Effector memory CD4-positive, alpha-beta T cell (primary cell): Measurements from ENCODE around the gene LYRM4.

ENCODE experiments used
- DNase-seq, 3 donors: peaks; one replicate each; pipeline ENCODE4 v3.0.0-alpha.2; 2020
- H3K27ac ChIP-seq: 2 replicates; pipeline ENCODE4 v1.7.0; 2013; ENCODE audit warnings: mild to moderate bottlenecking, low read length, moderate library complexity; ENCODE audit not compliant: insufficient read depth, poor library complexity, severe bottlenecking
- H3K27me3 ChIP-seq: replicated peaks from 2 replicates; pipeline ENCODE4 v1.7.0; 2013; ENCODE audit warnings: mild to moderate bottlenecking, low read length; ENCODE audit not compliant: insufficient read depth, control insufficient read depth, poor library complexity, severe bottlenecking
- H3K36me3 ChIP-seq: 2 replicates; pipeline ENCODE4 v1.7.0; 2013; ENCODE audit warnings: mild to moderate bottlenecking, low read length, moderate library complexity; ENCODE audit not compliant: control insufficient read depth, insufficient read depth
- H3K4me1 ChIP-seq: 2 replicates; pipeline ENCODE4 v1.7.0; 2013; ENCODE audit warnings: low read length, mild to moderate bottlenecking; ENCODE audit not compliant: control insufficient read depth, insufficient read depth, poor library complexity, severe bottlenecking
- H3K4me3 ChIP-seq: 2 replicates; pipeline ENCODE4 v1.7.0; 2013; ENCODE audit warnings: low read length, low read depth, mild to moderate bottlenecking; ENCODE audit not compliant: insufficient read depth, poor library complexity, severe bottlenecking
- H3K9me3 ChIP-seq: 2 replicates; pipeline ENCODE4 v1.7.0; 2013; ENCODE audit warnings: mild to moderate bottlenecking, low read length, moderate library complexity; ENCODE audit not compliant: control insufficient read depth

Gene LYRM4

DNA sequence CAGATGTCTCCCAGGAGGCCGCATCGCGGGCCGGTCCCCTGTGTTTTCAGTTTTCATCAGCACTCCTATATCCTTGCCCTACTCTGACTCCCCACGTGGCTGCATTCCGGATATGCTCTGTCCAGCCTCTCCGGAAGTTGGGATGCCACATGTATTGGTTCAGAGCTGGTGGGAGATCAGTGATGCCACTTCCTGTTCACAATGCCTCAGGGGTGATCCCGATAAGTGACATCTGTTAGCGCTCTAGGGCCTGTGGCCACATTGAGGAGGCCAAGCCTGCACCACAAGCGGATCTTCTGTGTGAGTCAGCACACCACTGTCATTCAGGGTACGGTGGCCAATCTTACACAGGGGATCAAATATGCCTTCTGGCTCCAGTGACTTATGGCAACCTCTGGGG, 117.8 kb downstream of the LYRM4 start:
- no peaks in the 10 kb centered on the region for H3K27me3 ChIP-seq
- no peak for DNase-seq
- H3K4me1 ChIP-seq: no peaks in the 10 kb centered on the region
- no peaks in the 10 kb centered on the region for H3K9me3 ChIP-seq
- H3K4me3 ChIP-seq: no peak overlapping the region
- no peak overlapping the region for H3K27ac ChIP-seq
- no peaks in the 10 kb centered on the region for H3K36me3 ChIP-seq

- H3K36me3 ChIP-seq: no peaks in the 10 kb centered on the region
- no peak for DNase-seq
- no peak overlapping the region for H3K4me3 ChIP-seq
- no peaks in the 10 kb centered on the region for H3K27me3 ChIP-seq
- H3K9me3 ChIP-seq: no peaks in the 10 kb centered on the region
- H3K27ac ChIP-seq: no peak overlapping the region
- H3K4me1 ChIP-seq: no peaks in the 10 kb centered on the region
These were observed 118.6 kb downstream of the LYRM4 start for GRCh38 chr6:5142131-5142530.

- DNase-seq: no peak
- H3K4me1 ChIP-seq: no peaks in the 10 kb centered on the region
- H3K27me3 ChIP-seq: no peaks in the 10 kb centered on the region
- H3K4me3 ChIP-seq: no peak overlapping the region
- no peaks in the 10 kb centered on the region for H3K9me3 ChIP-seq
- no peaks in the 10 kb centered on the region for H3K36me3 ChIP-seq
- no peak overlapping the region for H3K27ac ChIP-seq
These were observed 119.7 kb downstream of the LYRM4 start for GRCh38 chr6:5141046-5141445.

DNA sequence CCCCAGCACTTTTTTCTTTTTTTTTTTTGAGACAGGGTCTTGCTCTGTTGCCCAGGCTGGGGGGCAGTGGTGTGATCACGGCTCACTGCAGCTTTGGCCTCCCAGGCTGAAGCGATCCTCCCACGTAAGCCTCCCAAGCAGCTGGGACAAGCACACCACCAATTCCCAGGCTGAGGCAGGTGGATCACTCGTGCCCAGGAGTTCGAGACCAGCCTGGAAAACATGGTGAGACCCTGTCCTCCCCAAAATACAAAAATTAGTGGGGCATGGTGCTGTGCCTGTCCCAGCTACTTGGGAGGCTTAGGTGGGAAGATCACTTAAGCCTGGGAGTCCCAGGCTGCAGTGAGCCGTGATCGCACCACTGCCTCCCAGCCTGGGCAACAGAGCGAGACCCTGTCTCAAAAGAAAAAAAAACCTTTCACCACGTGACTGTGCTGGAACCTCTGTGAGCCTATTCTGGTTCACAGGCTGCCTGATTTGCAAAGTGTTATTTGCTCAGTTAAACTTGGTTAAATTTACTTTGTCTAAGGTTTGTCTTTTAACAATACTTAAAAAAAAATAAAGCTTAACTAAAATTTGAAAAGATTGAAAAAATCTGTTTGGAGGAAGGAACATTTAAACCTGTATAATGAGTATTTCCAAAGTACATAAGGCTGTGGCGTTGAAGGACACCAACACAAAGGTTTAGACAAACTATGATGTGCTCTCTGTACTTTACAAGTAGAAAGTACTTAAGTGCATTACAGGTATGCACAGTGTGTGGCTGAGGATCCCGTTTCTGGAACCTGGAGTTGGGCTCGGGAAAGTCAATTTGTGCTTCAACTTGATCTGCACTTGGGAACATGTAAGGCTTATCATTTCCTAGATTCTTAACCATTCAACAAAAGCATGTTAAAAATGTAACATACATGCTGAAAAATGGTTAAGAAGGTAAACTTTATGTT, 120.7 kb downstream of the LYRM4 start:
- Histone ChIP-seq H3K27ac (no peak overlapping the region), H3K4me3 (no peak overlapping the region), H3K36me3 (no peaks in the 10 kb centered on the region), H3K27me3 (no peaks in the 10 kb centered on the region), H3K9me3 (no peaks in the 10 kb centered on the region), H3K4me1 (no peaks in the 10 kb centered on the region)
- no peak for DNase-seq

- no peak overlapping the region for H3K27ac ChIP-seq
- H3K4me3 ChIP-seq: no peak overlapping the region
- H3K27me3 ChIP-seq: no peaks in the 10 kb centered on the region
- H3K4me1 ChIP-seq: no peaks in the 10 kb centered on the region
- H3K9me3 ChIP-seq: no peaks in the 10 kb centered on the region
- H3K36me3 ChIP-seq: no peaks in the 10 kb centered on the region
- DNase-seq: no peak
These were observed 121.5 kb downstream of the LYRM4 start for GRCh38 chr6:5138995-5139827.

DNA sequence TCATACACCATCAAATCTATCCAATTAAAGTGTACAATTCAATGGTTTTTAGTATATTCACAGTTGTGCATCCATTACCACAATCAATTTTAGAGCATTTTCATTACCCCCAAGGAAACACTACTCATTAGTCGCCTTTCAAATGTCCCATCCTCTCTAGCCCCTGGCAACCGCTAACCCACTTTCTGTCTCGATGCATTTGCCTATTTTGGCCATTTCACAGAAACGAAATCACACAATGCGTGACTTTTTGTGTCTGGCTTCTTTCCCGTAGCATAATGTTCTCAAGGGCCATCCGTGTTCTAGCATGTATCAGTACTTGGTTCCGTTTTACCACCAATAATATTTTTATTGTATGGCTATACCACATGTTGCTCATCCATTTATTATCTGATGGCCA, 123.9 kb downstream of the LYRM4 start:
- Histone ChIP-seq H3K4me3 (no peak overlapping the region), H3K9me3 (no peaks in the 10 kb centered on the region), H3K36me3 (no peaks in the 10 kb centered on the region), H3K27ac (no peak overlapping the region), H3K27me3 (no peaks in the 10 kb centered on the region), H3K4me1 (no peaks in the 10 kb centered on the region)
- no peak for DNase-seq

- H3K4me1 ChIP-seq: no peaks in the 10 kb centered on the region
- H3K4me3 ChIP-seq: no peak overlapping the region
- H3K27me3 ChIP-seq: no peaks in the 10 kb centered on the region
- DNase-seq: peak in 1 of 3 donors; percentile 8
- no peaks in the 10 kb centered on the region for H3K36me3 ChIP-seq
- H3K9me3 ChIP-seq: no peaks in the 10 kb centered on the region
- H3K27ac ChIP-seq: no peak overlapping the region
These were observed 124.9 kb downstream of the LYRM4 start for GRCh38 chr6:5135788-5136376.

GRCh38 chr6:5133943-5134342, 126.8 kb downstream of the LYRM4 start:
- Histone ChIP-seq H3K9me3 (no peaks in the 10 kb centered on the region), H3K4me3 (no peak overlapping the region), H3K27me3 (no peaks in the 10 kb centered on the region), H3K4me1 (no peaks in the 10 kb centered on the region), H3K36me3 (no peaks in the 10 kb centered on the region), H3K27ac (no peak overlapping the region)
- DNase-seq: no peak

DNA sequence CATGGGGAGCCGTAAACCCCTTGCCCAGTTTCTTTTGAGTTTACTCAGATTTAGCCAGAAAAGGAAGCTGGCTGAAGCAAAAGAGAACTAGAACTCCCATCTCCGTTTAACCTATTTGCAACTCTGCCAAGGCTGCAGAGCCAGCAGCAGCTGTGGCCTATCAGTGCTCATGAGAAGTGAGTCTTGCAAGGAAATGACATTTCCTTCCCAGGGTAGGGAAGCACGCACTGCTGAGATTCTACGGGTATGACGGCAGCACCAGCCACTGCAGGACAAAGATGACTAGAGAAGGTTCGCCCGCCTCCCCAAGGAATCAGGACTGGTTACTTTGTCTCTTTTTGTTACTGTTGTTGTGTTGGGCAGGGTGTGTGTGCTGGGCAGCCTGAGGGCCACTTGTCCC, 128.0 kb downstream of the LYRM4 start:
- Histone ChIP-seq H3K36me3 (no peaks in the 10 kb centered on the region), H3K27me3 (no peaks in the 10 kb centered on the region), H3K4me3 (no peak overlapping the region), H3K4me1 (no peaks in the 10 kb centered on the region), H3K27ac (no peak overlapping the region), H3K9me3 (no peaks in the 10 kb centered on the region)
- no peak for DNase-seq
